ENCODE data around the gene DNM3.

GRCh38 chr1:172343240-172344160 is 502.2 kb downstream of the DNM3 start:
- TF ChIP-seq POLR2A (IDR thresholded peaks at IDR 0.05; ENCODE audit: low read length) (no peak), GATA1 (IDR thresholded peaks at IDR 0.05; ENCODE audit: low read depth, low read length) (no peak)
